GM23338 (cell line): ENCODE measurements around the gene LLPH. TPM values are rescaled to one million over a fixed set of nuclear protein-coding genes. Genes with fewer than 3 reads are reported as not detected.

Source experiments
- ATAC-seq: fragments of 200-7000 bp; cut with Tn5 transposase; 3 replicates; pipeline ENCODE4 v1.9.1; 2020
- DNase-seq: peaks from one replicate; pipeline ENCODE4 v3.0.0-alpha.2; 2015; ENCODE audit warnings: low spot score
- H2AFZ ChIP-seq: fragments of 200-600 bp; sonication (generic); 2 replicates; pipeline ENCODE4 v1.8.0; 2016; ENCODE audit warnings: antibody characterized with exemption, mild to moderate bottlenecking, moderate library complexity
- H3F3A ChIP-seq: fragments of 200-600 bp; sonication (generic); replicated peaks from 2 replicates; pipeline ENCODE4 v1.8.0; 2017; ENCODE audit warnings: antibody characterized with exemption, mixed run types, low read depth
- H3K27ac ChIP-seq: fragments of 200-600 bp; sonication (generic); 2 replicates; pipeline ENCODE4 v1.6.1; 2016; ENCODE audit warnings: low read depth
- H3K27me3 ChIP-seq: fragments of 200-600 bp; sonication (generic); 2 replicates; pipeline ENCODE4 v1.8.0; 2016; ENCODE audit warnings: mild to moderate bottlenecking, mixed run types, moderate library complexity; ENCODE audit not compliant: insufficient read depth
- H3K36me3 ChIP-seq: fragments of 200-600 bp; sonication (generic); 2 replicates; pipeline ENCODE4 v1.8.0; 2016; ENCODE audit warnings: mild to moderate bottlenecking; ENCODE audit not compliant: insufficient read depth
- H3K4me1 ChIP-seq: fragments of 200-600 bp; sonication (generic); 2 replicates; pipeline ENCODE4 v1.8.0; 2016; ENCODE audit warnings: mild to moderate bottlenecking, moderate library complexity; ENCODE audit not compliant: insufficient read depth
- H3K4me2 ChIP-seq: fragments of 200-600 bp; sonication (generic); 2 replicates; pipeline ENCODE4 v1.7.1; 2017; ENCODE audit warnings: mixed run types
- H3K4me3 ChIP-seq: fragments of 200-600 bp; sonication (generic); 2 replicates; pipeline ENCODE4 v1.6.1; 2016; ENCODE audit warnings: mixed run types
- H3K79me2 ChIP-seq: fragments of 200-600 bp; sonication (generic); replicated peaks from 2 replicates; pipeline ENCODE4 v1.8.0; 2017; ENCODE audit warnings: mild to moderate bottlenecking; ENCODE audit not compliant: insufficient read depth
- H3K9me2 ChIP-seq: fragments of 200-600 bp; sonication (generic); 2 replicates; pipeline ENCODE4 v1.8.0; 2017; ENCODE audit not compliant: insufficient read depth
- H4K20me1 ChIP-seq: fragments of 200-600 bp; sonication (generic); replicated peaks from 2 replicates; pipeline ENCODE4 v1.8.0; 2017; ENCODE audit warnings: mild to moderate bottlenecking; ENCODE audit not compliant: insufficient read depth
- H3K27ac Mint-ChIP-seq: 2 replicates; pipeline ENCODE4 v1.8.0; 2020; ENCODE audit warnings: inconsistent platforms, mild to moderate bottlenecking, moderate library complexity, mixed read lengths
- H3K27me3 Mint-ChIP-seq: 3 replicates; pipeline ENCODE4 v1.8.0; 2022; ENCODE audit warnings: low read depth, mild to moderate bottlenecking, moderate library complexity, mixed read lengths, inconsistent platforms; ENCODE audit not compliant: insufficient read depth, poor library complexity
- H3K36me3 Mint-ChIP-seq: 3 replicates; pipeline ENCODE4 v1.8.0; 2021; ENCODE audit warnings: low read depth, mild to moderate bottlenecking, inconsistent platforms, moderate library complexity, mixed read lengths
- H3K4me1 Mint-ChIP-seq: 3 replicates; pipeline ENCODE4 v1.8.0; 2020; ENCODE audit warnings: mild to moderate bottlenecking, inconsistent platforms, mixed read lengths
- H3K4me3 Mint-ChIP-seq: 3 replicates; pipeline ENCODE4 v1.8.0; 2021; ENCODE audit warnings: moderate library complexity, mild to moderate bottlenecking, inconsistent platforms, mixed read lengths
- H3K9me3 Mint-ChIP-seq: 3 replicates; pipeline ENCODE4 v1.8.0; 2020; ENCODE audit warnings: moderate library complexity, mild to moderate bottlenecking, inconsistent platforms, mixed read lengths
- CTCF ChIP-seq, 2 experiments: fragments of 200-600 bp in 1 of 2; sonication (generic) in 1 of 2; conservative IDR thresholded peaks; 2 replicates each; pipeline versions ENCODE4 v1.5.1 to v1.6.1; 2016 to 2017; ENCODE audit warnings: antibody characterized with exemption in 2 of 2, low read depth in 2 of 2, mild to moderate bottlenecking in 2 of 2, moderate library complexity in 1 of 2
- EZH2 ChIP-seq: fragments of 200-600 bp; sonication (generic); IDR thresholded peaks from one replicate; pipeline ENCODE4 v1.8.0; 2017; ENCODE audit warnings: antibody characterized with exemption, mild to moderate bottlenecking, low read depth; ENCODE audit not compliant: unreplicated experiment
- EZH2phosphoT487 ChIP-seq: fragments of 200-600 bp; sonication (generic); IDR thresholded peaks from one replicate; pipeline ENCODE4 v1.8.1; 2018; ENCODE audit warnings: antibody characterized with exemption; ENCODE audit not compliant: unreplicated experiment
- JUNB ChIP-seq: IDR thresholded peaks from one replicate; pipeline ENCODE4 v1.6.1; 2016; ENCODE audit warnings: antibody characterized with exemption; ENCODE audit not compliant: unreplicated experiment
- NANOG ChIP-seq: IDR thresholded peaks from 2 replicates; pipeline ENCODE4 v1.6.1; 2016; ENCODE audit warnings: antibody characterized with exemption, borderline replicate concordance
- POLR2AphosphoS5 ChIP-seq: IDR thresholded peaks from 2 replicates; pipeline ENCODE4 v1.6.1; 2016; ENCODE audit warnings: antibody characterized with exemption, low read depth
- STAT1 ChIP-seq: IDR thresholded peaks from one replicate; pipeline ENCODE4 v1.6.1; 2016; ENCODE audit warnings: antibody characterized with exemption; ENCODE audit not compliant: unreplicated experiment
- ZNF114 ChIP-seq: fragments of 250-450 bp; sonication (Bioruptor Pico); IDR thresholded peaks from 2 replicates; pipeline ENCODE4 v1.5.0; 2020; ENCODE audit warnings: mild to moderate bottlenecking, moderate library complexity
- ZNF331 ChIP-seq: fragments of 250-450 bp; sonication (Bioruptor Pico); IDR thresholded peaks from 2 replicates; pipeline ENCODE4 v1.5.0; 2020; ENCODE audit warnings: low read depth, mild to moderate bottlenecking, moderate library complexity
- ZNF462 ChIP-seq: fragments of 250-450 bp; sonication (Bioruptor Pico); IDR thresholded peaks from 2 replicates; pipeline ENCODE4 v1.5.0; 2020; ENCODE audit warnings: mild to moderate bottlenecking, moderate library complexity
- polyA plus RNA-seq: library from polyadenylated mRNA; unstranded; fragments of >200 nt; fragmentation: Nextera tagmentation; extraction: Ambion mirVana; gene quantifications from 2 replicates; pipeline ENCODE4 v1.2.1, GENCODE V29; 2016
- total RNA-seq: library from RNA; depleted of rRNA; stranded (reverse); fragments of >200 nt; shearing (Covaris generic); gene quantifications from 2 replicates; pipeline ENCODE4 v1.2.3, GENCODE V29; 2014
- TF ChIP-seq, protein P1 (sequence below): IDR thresholded peaks from 2 replicates; pipeline ENCODE4 v1.6.1; 2016; ENCODE audit warnings: antibody characterized with exemption

The LLPH gene
- total and polyA plus RNA-seq, 2 experiments from 2014 or later = 10.7 to 56.6 TPM

- no peaks in the 10 kb centered on the region for H3K9me3 Mint-ChIP-seq
- H3K36me3 Mint-ChIP-seq = peaks cover 29% of the 10 kb centered on the region
- TF ChIP-seq ZNF331 (CRISPR knock-in tag) (no peak), EZH2phosphoT487 (no peak), JUNB (no peak)
Observed at GRCh38 chr12:66119870-66120241, 10.7 kb downstream of the LLPH start.

GRCh38 chr12:66119229-66119869 is 11.2 kb downstream of the LLPH start:
- H3K27ac Mint-ChIP-seq = peak overlapping the region; percentile 33; the same call in 1 of the 2 replicates
- TF ChIP-seq EZH2phosphoT487 = no peak
- TF ChIP-seq, protein P1, sequence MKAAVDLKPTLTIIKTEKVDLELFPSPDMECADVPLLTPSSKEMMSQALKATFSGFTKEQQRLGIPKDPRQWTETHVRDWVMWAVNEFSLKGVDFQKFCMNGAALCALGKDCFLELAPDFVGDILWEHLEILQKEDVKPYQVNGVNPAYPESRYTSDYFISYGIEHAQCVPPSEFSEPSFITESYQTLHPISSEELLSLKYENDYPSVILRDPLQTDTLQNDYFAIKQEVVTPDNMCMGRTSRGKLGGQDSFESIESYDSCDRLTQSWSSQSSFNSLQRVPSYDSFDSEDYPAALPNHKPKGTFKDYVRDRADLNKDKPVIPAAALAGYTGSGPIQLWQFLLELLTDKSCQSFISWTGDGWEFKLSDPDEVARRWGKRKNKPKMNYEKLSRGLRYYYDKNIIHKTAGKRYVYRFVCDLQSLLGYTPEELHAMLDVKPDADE = no peak
- no peak for TF ChIP-seq EZH2
- TF ChIP-seq ZNF462 (CRISPR knock-in tag) = no peak
- no peak for TF ChIP-seq POLR2AphosphoS5
- no peak for TF ChIP-seq NANOG
- TF ChIP-seq CTCF (conservative IDR thresholded peaks at IDR 0.05; ENCODE audit: low read depth in 2 of 2) = no peak
- TF ChIP-seq STAT1 = no peak
- no peak for TF ChIP-seq ZNF114 (CRISPR knock-in tag)

More at GRCh38 chr12:66119870-66120241, 10.7 kb downstream of the LLPH start:
- H3K4me3 Mint-ChIP-seq = no peak overlapping the region
- Histone ChIP-seq H3K4me2 (no peak overlapping the region), H3K9me2 (no peaks in the 10 kb centered on the region), H3K4me1 (no peaks in the 10 kb centered on the region), H3F3A (no peaks in the 10 kb centered on the region), H3K4me3 (no peak overlapping the region), H3K27me3 (no peaks in the 10 kb centered on the region), H3K79me2 (peaks cover 4% of the 10 kb centered on the region; the same call in 1 of the 2 replicates), H4K20me1 (no peaks in the 10 kb centered on the region), H3K27ac (no peak overlapping the region), H2AFZ (no peak overlapping the region), H3K36me3 (peaks cover 10% of the 10 kb centered on the region; the same call in 1 of the 2 replicates)
- H3K27ac Mint-ChIP-seq = peak overlapping the region; percentile 33; the same call in 1 of the 2 replicates
- ATAC-seq = no peak
- H3K4me1 Mint-ChIP-seq = no peaks in the 10 kb centered on the region
- H3K27me3 Mint-ChIP-seq = no peaks in the 10 kb centered on the region
- DNase-seq = no peak

More at GRCh38 chr12:66119229-66119869, 11.2 kb downstream of the LLPH start:
- no peaks in the 10 kb centered on the region for H3K79me2 ChIP-seq
- H3K27ac ChIP-seq = no peak overlapping the region
- H4K20me1 ChIP-seq = no peaks in the 10 kb centered on the region
- no peak overlapping the region for H3K4me3 ChIP-seq
- H3K9me3 Mint-ChIP-seq = no peaks in the 10 kb centered on the region
- no peak overlapping the region for H2AFZ ChIP-seq
- no peaks in the 10 kb centered on the region for H3K4me1 Mint-ChIP-seq
- H3K4me3 Mint-ChIP-seq = no peak overlapping the region
- no peaks in the 10 kb centered on the region for H3K27me3 ChIP-seq
- peaks cover 10% of the 10 kb centered on the region; the same call in 1 of the 2 replicates for H3K36me3 ChIP-seq
- H3K4me2 ChIP-seq = no peak overlapping the region
- no peaks in the 10 kb centered on the region for H3F3A ChIP-seq
- ATAC-seq (no peak), DNase-seq (no peak)
- H3K36me3 Mint-ChIP-seq = peaks cover 24% of the 10 kb centered on the region
- no peaks in the 10 kb centered on the region for H3K9me2 ChIP-seq
- H3K4me1 ChIP-seq = no peaks in the 10 kb centered on the region
- H3K27me3 Mint-ChIP-seq = no peaks in the 10 kb centered on the region
